ENCODE results near the gene ITGBL1. TPM values are rescaled to one million over a fixed set of nuclear protein-coding genes. Genes with fewer than 3 reads are reported as not detected.

Gene ITGBL1
- total and polyA plus RNA-seq, 2 of the 4 experiments (the other 2 are of a cell fraction): 22.2 to 24.2 TPM

- WGBS, 2 experiments (ENCODE audit: extremely low coverage in 2 of 2, insufficient read length in 1 of 2): no CpG with 5 or more reads among the region's 2 CpGs
- Histone ChIP-seq H3K56ac (ENCODE audit: extremely low read depth, insufficient read depth, low read length) (no peak overlapping the region), H3K14ac (replicated peaks; ENCODE audit: low read depth, low read length) (no peak overlapping the region), H3K36me3 (ENCODE audit: control insufficient read depth, insufficient read depth, low read length) (no peaks in the 10 kb centered on the region), H3K9me3 (ENCODE audit: control insufficient read depth, insufficient read depth, low read length) (no peaks in the 10 kb centered on the region), H4K91ac (ENCODE audit: insufficient read depth, low read depth, low read length) (no peak overlapping the region), H2BK120ac (ENCODE audit: low read depth, low read length) (no peak overlapping the region), H3K18ac (ENCODE audit: low read depth, low read length) (no peak overlapping the region), H3K79me1 (ENCODE audit: low read depth in 1 of 2, low read length in 2 of 2) (no peaks in the 10 kb centered on the region), H4K20me1 (ENCODE audit: insufficient read depth, low read length) (no peaks in the 10 kb centered on the region), H2AK9ac (replicated peaks; ENCODE audit: low read depth, low read length, poor library complexity) (no peak overlapping the region), H2BK15ac (ENCODE audit: low read depth, low read length) (no peak overlapping the region), H3K23ac (ENCODE audit: low read depth, low read length) (no peak overlapping the region), H2AK5ac (ENCODE audit: low read depth, low read length) (no peak overlapping the region), H3K27ac (ENCODE audit: insufficient read depth, low read length) (no peak overlapping the region), H2BK5ac (ENCODE audit: low read depth, low read length, poor library complexity, severe bottlenecking) (no peak overlapping the region), H3K9ac (ENCODE audit: low read depth, low read length) (no peak overlapping the region), H4K5ac (ENCODE audit: low read depth, low read length) (no peak overlapping the region), H3K4me2 (ENCODE audit: low read depth, low read length) (no peak overlapping the region), H4K8ac (ENCODE audit: low read depth in 2 of 2, low read length in 2 of 2) (no peak overlapping the region), H3K4ac (ENCODE audit: low read depth, low read length) (no peak overlapping the region), H2AFZ (replicated peaks; ENCODE audit: low read length, poor library complexity) (no peak overlapping the region), H3K4me1 (ENCODE audit: control insufficient read depth, insufficient read depth, low read length) (no peaks in the 10 kb centered on the region), H2BK20ac (ENCODE audit: low read depth, low read length) (no peak overlapping the region), H3K4me3 (ENCODE audit: insufficient read depth, low read depth, low read length) (no peak overlapping the region), H3K27me3 (ENCODE audit: control insufficient read depth, insufficient read depth, low read length) (no peaks in the 10 kb centered on the region), H3K9me1 (ENCODE audit: insufficient read depth, low read length) (no peaks in the 10 kb centered on the region)
- TF ChIP-seq CEBPB (IDR thresholded peaks at IDR 0.05; ENCODE audit: low read depth, low read length) (no peak), FOS (IDR thresholded peaks at IDR 0.05; ENCODE audit: low read depth, low read length) (no peak), CHD1 (IDR thresholded peaks at IDR 0.05; ENCODE audit: low read depth, low read length) (no peak), RAD21 (IDR thresholded peaks at IDR 0.05; ENCODE audit: low read length) (no peak)
- TF ChIP-seq, protein P1, sequence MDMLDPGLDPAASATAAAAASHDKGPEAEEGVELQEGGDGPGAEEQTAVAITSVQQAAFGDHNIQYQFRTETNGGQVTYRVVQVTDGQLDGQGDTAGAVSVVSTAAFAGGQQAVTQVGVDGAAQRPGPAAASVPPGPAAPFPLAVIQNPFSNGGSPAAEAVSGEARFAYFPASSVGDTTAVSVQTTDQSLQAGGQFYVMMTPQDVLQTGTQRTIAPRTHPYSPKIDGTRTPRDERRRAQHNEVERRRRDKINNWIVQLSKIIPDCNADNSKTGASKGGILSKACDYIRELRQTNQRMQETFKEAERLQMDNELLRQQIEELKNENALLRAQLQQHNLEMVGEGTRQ (IDR thresholded peaks at IDR 0.05; ENCODE audit: low read depth, low read length): no peak
- no peak for DNase-seq
- POLR2A ChIA-PET (ENCODE audit: unreplicated experiment): no interaction called here
- CTCF ChIA-PET: no interaction called here
- intact Hi-C loops (cut with micrococcal nuclease) (no loop called here), dilution Hi-C loops (cut with HindIII; ENCODE audit: low sequenced_read_pairs, unreplicated experiment) (no loop called here), in situ Hi-C loops (cut with MboI; ENCODE audit: low sequenced_read_pairs) (no loop called here)
- no TSS peak for BruUV-seq (replicated peaks)
- ATAC-seq (ENCODE audit: low read depth): no peak
Measured at GRCh38 chr13:101690871-101691270, 238.4 kb downstream of the ITGBL1 start.

All from IMR-90 (cell line).